Right cardiac atrium (tissue), 5 donors: ENCODE measurements around the gene HOMER1. TPM values are rescaled to one million over a fixed set of nuclear protein-coding genes. Genes with fewer than 3 reads are reported as not detected.

Experiments used
- ATAC-seq, 2 donors: fragments of 200-7000 bp; cut with Tn5 transposase; one replicate each; pipeline versions ENCODE4 v1.8.0 to v1.9.1; 2020; ENCODE audit warnings: moderate library complexity in 2 of 2, mild to moderate bottlenecking in 1 of 2
- DNase-seq, 3 donors: peaks; one replicate each; pipeline ENCODE4 v3.0.0-alpha.2; 2020
- H3K27ac ChIP-seq: one replicate; pipeline ENCODE4 v1.5.1; 2013; ENCODE audit warnings: mild to moderate bottlenecking, low read length, control low read depth, moderate library complexity
- H3K27me3 ChIP-seq: one replicate; pipeline ENCODE4 v1.6.1; 2013; ENCODE audit not compliant: control insufficient read depth, insufficient read depth
- H3K4me1 ChIP-seq: one replicate; pipeline ENCODE4 v1.6.1; 2013; ENCODE audit warnings: low read length; ENCODE audit not compliant: control insufficient read depth, insufficient read depth
- H3K4me3 ChIP-seq: one replicate; pipeline ENCODE4 v1.5.1; 2013; ENCODE audit warnings: low read length, control low read depth
- H3K9me3 ChIP-seq: one replicate; pipeline ENCODE4 v1.6.1; 2013; ENCODE audit warnings: low read length; ENCODE audit not compliant: control insufficient read depth
- WGBS: extraction: QIAGEN DNeasy Blood & Tissue Kit; methylation state at CpG from one replicate; pipeline ENCODE4 v1.1.7; 2013; 5-methylcytosine and 5-hydroxymethylcytosine counted together
- intact Hi-C, 4 donors: fragments of 100-400 bp; cut with DNase I; formaldehyde crosslinking; loops; one replicate each; pipeline versions ENCODE4 v1.11.0 to v1.14.0; 2022 to 2023
- polyA plus RNA-seq: library from polyadenylated mRNA; stranded (reverse); fragments of 200-250 nt; gene quantifications from one replicate; pipeline ENCODE4 v1.2.3, GENCODE V29; 2013
- total RNA-seq, 4 donors: library from RNA; stranded (reverse); fragmentation: NEBNext Ultra II Directional; extraction: Animal tissue kit (Norgen Biotek cat#: 25700); gene quantifications; one replicate each; pipeline ENCODE4 v1.2.1, GENCODE V29; 2021
- donor health status: healthy with polysubstance abuse.
- donor health status: DM: no; HTN: yes; CAD: no.
- donor health status: DM: no; HTN: no; CAD: no.
- donor health status: DM: no; HTN: yes; CAD: no; lungs with severe emphysema.
- donor health status: DM: yes; HTN: yes; CAD: no.

The HOMER1 gene
- total and polyA plus RNA-seq, 5 donors = 10.0 to 57.6 (median 42.4) TPM

DNA sequence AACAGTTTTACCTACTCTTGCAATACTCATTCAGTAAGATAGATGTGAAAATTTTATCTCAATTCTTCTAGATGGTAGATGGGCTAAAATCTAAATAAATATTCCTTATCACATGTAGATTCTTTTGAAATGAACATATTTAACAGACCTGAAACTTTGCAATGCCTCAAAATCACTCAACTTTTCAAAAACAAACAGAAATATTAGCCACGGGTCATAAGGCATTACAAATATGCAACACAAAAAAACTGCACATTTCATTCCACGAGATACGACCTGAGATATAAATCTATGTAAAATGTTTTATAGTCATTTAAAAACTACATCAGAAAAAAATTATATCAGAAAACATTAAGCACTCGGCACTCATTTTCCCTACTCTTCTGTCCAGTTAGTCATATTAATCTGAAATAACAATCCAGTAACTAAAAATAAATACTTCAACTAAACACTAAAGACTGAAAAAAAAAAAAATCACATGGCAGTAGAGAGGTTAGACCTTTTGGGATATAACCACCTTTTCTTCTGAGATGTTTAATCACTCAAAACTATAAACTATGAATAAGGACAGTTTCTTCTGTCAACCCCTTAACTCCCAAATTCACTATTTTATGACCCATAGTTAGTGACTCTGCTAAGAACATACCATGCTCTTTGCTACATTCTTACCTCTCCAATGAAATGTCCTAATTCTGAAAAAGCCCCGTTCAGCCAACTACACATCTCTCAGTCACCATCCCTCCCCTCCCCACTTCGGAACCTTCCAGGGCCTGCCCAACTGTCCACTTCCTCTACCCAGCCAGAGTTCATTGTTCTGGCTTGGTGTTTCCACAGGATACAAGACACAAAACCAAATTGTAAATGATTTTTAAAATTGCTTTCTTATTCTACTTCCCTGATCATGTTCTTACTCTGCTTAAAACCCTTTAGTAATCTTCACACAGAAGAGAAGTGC lies 6.4 kb downstream of the HOMER1 start:
- intact Hi-C loops = no loop called here
- Histone ChIP-seq H3K27ac (peak overlapping the region; percentile 75), H3K4me1 (no peaks in the 10 kb centered on the region), H3K4me3 (no peak overlapping the region), H3K27me3 (no peaks in the 10 kb centered on the region), H3K9me3 (no peaks in the 10 kb centered on the region)
- DNase-seq (no peak), ATAC-seq (peak; percentile 46 to 53)
- WGBS = 62% methylated on average over 6 of the region's 6 CpGs

DNA sequence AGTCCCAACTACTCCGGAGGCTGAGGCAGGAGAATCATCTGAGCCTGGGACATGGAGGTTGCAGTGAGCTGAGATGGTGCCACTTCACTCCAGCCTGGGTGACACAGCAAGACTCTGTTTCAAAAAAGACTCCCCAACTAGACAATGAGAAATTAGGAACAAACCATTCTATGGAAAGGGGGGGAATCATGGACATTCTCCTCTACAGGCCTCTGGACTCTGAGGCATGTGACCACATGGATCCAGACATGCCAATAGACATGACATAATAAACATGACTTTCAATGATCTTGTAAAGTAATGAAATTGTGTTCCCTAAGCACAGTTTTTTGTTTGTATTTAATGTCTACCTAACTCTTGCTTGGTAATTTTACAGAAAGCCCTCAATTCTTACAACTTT lies 8.8 kb downstream of the HOMER1 start:
- ATAC-seq = no peak
- WGBS = 98% methylated on average over 1 of the region's 1 CpG
- no peaks in the 10 kb centered on the region for H3K9me3 ChIP-seq
- H3K27ac ChIP-seq = no peak overlapping the region
- no peaks in the 10 kb centered on the region for H3K27me3 ChIP-seq
- no peak for DNase-seq
- intact Hi-C loops = no loop called here
- H3K4me1 ChIP-seq = peaks cover 1% of the 10 kb centered on the region
- H3K4me3 ChIP-seq = no peak overlapping the region

DNA sequence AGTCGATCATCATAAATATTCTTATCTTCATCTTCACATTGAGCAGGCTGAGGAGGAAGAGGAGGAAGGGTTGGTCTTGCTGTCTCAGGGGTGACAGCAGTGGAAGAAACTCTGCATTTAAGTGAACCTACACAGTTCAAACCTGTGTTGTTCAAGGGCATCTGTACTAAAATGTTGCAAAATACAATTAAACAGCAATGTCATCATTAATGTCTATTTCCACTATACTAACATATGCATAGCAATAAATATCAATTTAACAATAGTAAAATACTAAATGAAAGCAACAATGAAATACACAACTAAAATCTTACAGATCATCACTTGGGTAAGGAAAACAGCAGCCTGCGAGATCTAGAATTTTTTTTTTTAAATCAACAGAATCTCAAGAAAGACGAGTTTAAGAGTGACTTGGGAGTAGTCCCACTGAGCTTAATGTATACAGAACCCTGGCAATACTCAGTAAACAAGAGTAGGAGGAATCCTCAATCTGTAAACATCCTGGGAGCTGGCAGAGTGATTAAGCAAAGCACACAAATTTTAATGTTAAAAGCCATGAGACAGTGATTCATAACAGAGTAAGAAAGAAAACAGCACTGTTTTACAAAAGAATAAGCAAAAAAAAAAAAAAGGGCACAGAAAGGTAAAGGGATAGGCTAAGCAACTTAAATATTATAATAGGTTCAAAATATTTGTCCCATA lies 10.0 kb downstream of the HOMER1 start:
- DNase-seq = no peak
- Histone ChIP-seq H3K27ac (no peak overlapping the region), H3K4me1 (peaks cover 1% of the 10 kb centered on the region), H3K27me3 (no peaks in the 10 kb centered on the region), H3K9me3 (no peaks in the 10 kb centered on the region), H3K4me3 (no peak overlapping the region)
- intact Hi-C loops = no loop called here
- no peak for ATAC-seq
- 64% methylated on average over 3 of the region's 3 CpGs for WGBS

DNA sequence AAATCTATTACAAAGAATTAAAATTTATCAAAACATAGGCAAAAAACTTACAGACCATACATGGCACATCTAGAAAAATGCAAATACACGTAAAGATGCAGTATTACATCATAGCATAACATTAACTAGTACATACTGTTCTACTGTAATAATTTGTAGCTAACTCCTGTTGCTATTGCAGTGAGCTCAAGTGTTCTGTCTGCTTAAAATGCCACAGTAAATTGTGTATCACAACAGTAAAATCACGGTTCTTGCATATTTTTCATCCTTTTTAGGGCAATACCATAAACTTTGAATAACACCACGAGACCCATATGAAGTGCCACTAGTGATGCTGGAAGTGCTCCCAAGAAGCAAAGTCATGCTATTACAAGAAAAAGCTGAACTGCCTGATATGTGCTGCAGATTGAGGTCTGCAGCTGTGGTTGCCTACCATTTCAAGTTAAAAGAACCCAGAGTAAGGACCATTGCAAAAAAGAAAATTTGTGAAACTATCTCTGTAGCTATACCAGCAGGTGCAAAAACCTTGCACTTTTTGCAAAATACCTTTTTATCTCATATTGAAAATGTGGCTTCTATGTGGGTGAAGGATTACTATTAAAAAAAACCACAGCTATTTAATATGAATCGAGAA lies 14.2 kb downstream of the HOMER1 start:
- ATAC-seq (no peak), DNase-seq (no peak)
- intact Hi-C loops = no loop called here
- Histone ChIP-seq H3K27me3 (no peaks in the 10 kb centered on the region), H3K4me1 (peaks cover 3% of the 10 kb centered on the region), H3K27ac (no peak overlapping the region), H3K9me3 (no peaks in the 10 kb centered on the region), H3K4me3 (no peak overlapping the region)
- WGBS = 74% methylated on average over 4 of the region's 4 CpGs

- WGBS = 35% methylated on average over 2 of the region's 2 CpGs
- Histone ChIP-seq H3K27ac (no peak overlapping the region), H3K4me3 (no peak overlapping the region), H3K9me3 (no peaks in the 10 kb centered on the region), H3K27me3 (no peaks in the 10 kb centered on the region), H3K4me1 (peaks cover 3% of the 10 kb centered on the region)
- ATAC-seq (no peak), DNase-seq (no peak)
- intact Hi-C loops = no loop called here
These were observed 18.6 kb downstream of the HOMER1 start for GRCh38 chr5:79495311-79495710.

GRCh38 chr5:79493596-79494345 lies 20.2 kb downstream of the HOMER1 start:
- no peaks in the 10 kb centered on the region for H3K9me3 ChIP-seq
- intact Hi-C loops = no loop called here
- no peaks in the 10 kb centered on the region for H3K27me3 ChIP-seq
- H3K27ac ChIP-seq = peak overlapping the region; percentile 43
- no peak for DNase-seq
- WGBS = 72% methylated on average over 3 of the region's 3 CpGs
- ATAC-seq = peak; percentile 24 to 39
- no peak overlapping the region for H3K4me3 ChIP-seq
- peaks cover 3% of the 10 kb centered on the region for H3K4me1 ChIP-seq

- H3K4me1 ChIP-seq = peaks cover 2% of the 10 kb centered on the region
- no peak overlapping the region for H3K27ac ChIP-seq
- intact Hi-C loops = no loop called here
- H3K4me3 ChIP-seq = no peak overlapping the region
- H3K27me3 ChIP-seq = no peaks in the 10 kb centered on the region
- DNase-seq (no peak), ATAC-seq (no peak)
- H3K9me3 ChIP-seq = no peaks in the 10 kb centered on the region
These were observed 22.1 kb downstream of the HOMER1 start for GRCh38 chr5:79491690-79492317.

- Histone ChIP-seq H3K4me1 (peaks cover 2% of the 10 kb centered on the region), H3K27ac (peak overlapping the region; percentile 64), H3K27me3 (no peaks in the 10 kb centered on the region), H3K4me3 (no peak overlapping the region), H3K9me3 (no peaks in the 10 kb centered on the region)
- DNase-seq (no peak), ATAC-seq (no peak)
- intact Hi-C loops = no loop called here
These were observed 23.5 kb downstream of the HOMER1 start for GRCh38 chr5:79490323-79490936.

DNA sequence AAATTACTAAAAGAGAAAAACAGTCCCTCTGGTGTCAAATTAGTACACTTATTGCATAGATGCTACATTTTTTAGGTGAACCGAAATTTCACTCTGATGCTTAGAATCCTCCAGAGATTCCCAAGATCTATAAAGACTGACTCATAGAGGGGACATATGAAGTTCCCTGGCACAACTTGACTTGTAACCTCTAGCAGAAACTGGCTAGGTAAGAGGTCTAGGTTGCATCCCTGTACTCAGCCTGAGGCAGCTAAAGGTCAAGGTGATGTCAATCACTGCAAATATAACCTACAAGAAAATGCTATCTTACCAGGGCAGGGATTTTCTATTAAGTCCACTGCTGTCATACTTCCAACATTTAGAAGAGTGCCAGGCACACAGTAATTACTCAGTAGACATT lies 24.2 kb downstream of the HOMER1 start:
- DNase-seq = no peak
- Histone ChIP-seq H3K9me3 (no peaks in the 10 kb centered on the region), H3K27ac (peak overlapping the region; percentile 85), H3K4me3 (no peak overlapping the region), H3K27me3 (no peaks in the 10 kb centered on the region), H3K4me1 (peaks cover 2% of the 10 kb centered on the region)
- intact Hi-C loops = no loop called here
- no peak for ATAC-seq
- 90% methylated on average over 1 of the region's 1 CpG for WGBS

GRCh38 chr5:79488775-79489174 lies 25.2 kb downstream of the HOMER1 start:
- intact Hi-C loops = no loop called here
- no peak for DNase-seq
- ATAC-seq = no peak
- H3K27me3 ChIP-seq = no peaks in the 10 kb centered on the region
- no peaks in the 10 kb centered on the region for H3K9me3 ChIP-seq
- no peaks in the 10 kb centered on the region for H3K4me1 ChIP-seq
- H3K27ac ChIP-seq = no peak overlapping the region
- H3K4me3 ChIP-seq = no peak overlapping the region
